Measurements from ENCODE around the gene MAFG.

The MAFG gene

DNA sequence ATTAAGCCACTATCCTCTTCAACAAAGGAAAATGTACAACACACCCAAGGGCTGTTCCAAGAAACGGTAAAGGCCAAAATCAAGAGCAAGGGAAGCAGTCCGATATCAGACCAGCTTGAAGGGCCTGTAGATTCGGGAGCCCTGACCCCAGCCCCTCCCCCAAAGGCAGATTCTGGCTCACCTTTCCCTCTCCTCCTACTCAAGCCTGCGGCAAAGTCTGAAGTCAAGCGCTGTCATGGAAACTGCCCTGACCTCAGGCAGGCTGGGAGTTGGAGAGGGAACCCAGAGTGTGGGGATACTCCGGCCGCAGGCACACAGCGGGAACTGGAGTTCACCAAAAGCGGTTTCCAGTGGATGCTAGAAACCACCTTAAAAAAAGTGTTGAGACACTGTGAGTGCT, 37.9 kb downstream of the MAFG start:
- H3K9ac ChIP-seq (ENCODE audit: low read length), result no peak overlapping the region
- H2AFZ ChIP-seq (ENCODE audit: insufficient read depth, low read length, poor library complexity), result no peak overlapping the region
- H3K27me3 ChIP-seq (ENCODE audit: insufficient read depth, low read length), result no peaks in the 10 kb centered on the region
- H3K23ac ChIP-seq (ENCODE audit: low read length), result no peak overlapping the region
- H3K4me1 ChIP-seq (ENCODE audit: control insufficient read depth in 1 of 2, insufficient read depth in 2 of 2, low read length in 2 of 2), result peaks cover 4 to 5% of the 10 kb centered on the region in 2 experiments
- H3K9me3 ChIP-seq (ENCODE audit: insufficient read depth, low read depth, low read length), result peaks cover 6% of the 10 kb centered on the region
- H4K91ac ChIP-seq (ENCODE audit: low read depth, low read length), result no peak overlapping the region
- WGBS (ENCODE audit: extremely low coverage, insufficient coverage, insufficient read length), result no CpG with 5 or more reads among the region's 9 CpGs
- peak overlapping the region; percentile 100 for H3K4ac ChIP-seq (ENCODE audit: low read depth, low read length)
- no peak overlapping the region for H2AK5ac ChIP-seq (ENCODE audit: low read length)
- H3K79me2 ChIP-seq (ENCODE audit: control insufficient read depth, insufficient read depth, low read length, poor library complexity), result peaks cover 19% of the 10 kb centered on the region
- no peak overlapping the region for H3K14ac ChIP-seq (ENCODE audit: low read length)
- no peak overlapping the region for H3K4me3 ChIP-seq (ENCODE audit: low read depth, low read length)
- H2BK12ac ChIP-seq (ENCODE audit: low read length), result no peak overlapping the region
- H3K4me2 ChIP-seq (ENCODE audit: low read length), result peak overlapping the region; percentile 1
- H3K79me1 ChIP-seq (ENCODE audit: low read length), result peaks cover 10% of the 10 kb centered on the region
- peaks cover 57 to 61% of the 10 kb centered on the region in 2 experiments for H3K36me3 ChIP-seq (ENCODE audit: control insufficient read depth in 1 of 2, insufficient read depth in 2 of 2, low read length in 2 of 2)
- no peak for DNase-seq
- H2BK120ac ChIP-seq (ENCODE audit: insufficient read depth, low read length, poor library complexity), result no peak overlapping the region
- no peak overlapping the region for H3K27ac ChIP-seq (ENCODE audit: low read depth, low read length)
- no peak overlapping the region for H4K12ac ChIP-seq (ENCODE audit: low read depth, low read length)
- no peak overlapping the region for H3K18ac ChIP-seq (ENCODE audit: low read length)
- no peak overlapping the region for H4K8ac ChIP-seq (ENCODE audit: low read depth, low read length)
- no peak overlapping the region for H2BK5ac ChIP-seq (ENCODE audit: low read depth, low read length, poor library complexity)

DNA sequence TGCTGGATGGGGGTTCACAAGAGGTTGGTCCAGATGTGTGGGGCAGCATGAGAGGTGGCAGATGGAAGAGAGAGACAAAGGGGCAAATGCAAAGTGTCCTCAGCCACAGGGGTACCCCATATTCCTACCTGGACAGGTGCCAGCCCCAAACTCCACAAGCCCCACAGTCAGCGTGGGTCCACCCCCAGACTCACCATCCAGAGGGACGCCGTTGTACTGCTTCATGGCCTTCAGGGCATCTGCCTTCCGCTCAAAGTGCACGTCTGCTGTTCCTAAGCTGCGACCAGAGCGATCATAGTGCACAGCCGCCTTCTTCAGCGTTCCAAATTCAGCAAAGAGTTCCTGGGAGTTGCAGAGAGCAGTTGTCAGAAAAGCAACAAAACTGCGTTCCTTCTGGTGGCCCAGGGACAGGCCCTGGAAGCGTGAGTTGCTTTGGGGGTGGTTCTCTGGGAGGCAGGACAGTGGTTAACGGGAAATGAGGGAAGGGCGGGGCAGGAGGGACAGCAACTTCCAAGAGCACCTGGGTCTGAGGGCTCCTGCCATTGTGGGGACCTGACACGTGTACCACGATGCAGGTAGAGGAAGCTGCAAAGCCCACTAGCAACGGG, 38.4 kb downstream of the MAFG start:
- WGBS (ENCODE audit: extremely low coverage, insufficient coverage, insufficient read length), result no CpG with 5 or more reads among the region's 16 CpGs
- Histone ChIP-seq H2BK120ac (ENCODE audit: insufficient read depth, low read length, poor library complexity) (no peak overlapping the region), H3K27me3 (ENCODE audit: insufficient read depth, low read length) (no peaks in the 10 kb centered on the region), H3K4me2 (ENCODE audit: low read length) (no peak overlapping the region), H4K91ac (ENCODE audit: low read depth, low read length) (no peak overlapping the region), H3K79me1 (ENCODE audit: low read length) (peaks cover 10% of the 10 kb centered on the region), H2BK12ac (ENCODE audit: low read length) (no peak overlapping the region), H3K4me1 (ENCODE audit: control insufficient read depth in 1 of 2, insufficient read depth in 2 of 2, low read length in 2 of 2) (peaks cover 4 to 5% of the 10 kb centered on the region in 2 experiments), H4K8ac (ENCODE audit: low read depth, low read length) (no peak overlapping the region), H3K18ac (ENCODE audit: low read length) (no peak overlapping the region), H3K9ac (ENCODE audit: low read length) (no peak overlapping the region), H2BK5ac (ENCODE audit: low read depth, low read length, poor library complexity) (no peak overlapping the region), H2AFZ (ENCODE audit: insufficient read depth, low read length, poor library complexity) (no peak overlapping the region), H3K79me2 (ENCODE audit: control insufficient read depth, insufficient read depth, low read length, poor library complexity) (peaks cover 19% of the 10 kb centered on the region), H3K36me3 (ENCODE audit: control insufficient read depth in 1 of 2, insufficient read depth in 2 of 2, low read length in 2 of 2) (peaks cover 58 to 62% of the 10 kb centered on the region in 2 experiments), H3K27ac (ENCODE audit: low read depth, low read length) (no peak overlapping the region), H3K23ac (ENCODE audit: low read length) (no peak overlapping the region), H3K14ac (ENCODE audit: low read length) (no peak overlapping the region), H4K12ac (ENCODE audit: low read depth, low read length) (no peak overlapping the region), H2AK5ac (ENCODE audit: low read length) (no peak overlapping the region), H3K9me3 (ENCODE audit: insufficient read depth, low read depth, low read length) (peaks cover 4% of the 10 kb centered on the region), H3K4ac (ENCODE audit: low read depth, low read length) (peak overlapping the region; percentile 6), H3K4me3 (ENCODE audit: low read depth, low read length) (no peak overlapping the region)
- DNase-seq, result no peak

DNA sequence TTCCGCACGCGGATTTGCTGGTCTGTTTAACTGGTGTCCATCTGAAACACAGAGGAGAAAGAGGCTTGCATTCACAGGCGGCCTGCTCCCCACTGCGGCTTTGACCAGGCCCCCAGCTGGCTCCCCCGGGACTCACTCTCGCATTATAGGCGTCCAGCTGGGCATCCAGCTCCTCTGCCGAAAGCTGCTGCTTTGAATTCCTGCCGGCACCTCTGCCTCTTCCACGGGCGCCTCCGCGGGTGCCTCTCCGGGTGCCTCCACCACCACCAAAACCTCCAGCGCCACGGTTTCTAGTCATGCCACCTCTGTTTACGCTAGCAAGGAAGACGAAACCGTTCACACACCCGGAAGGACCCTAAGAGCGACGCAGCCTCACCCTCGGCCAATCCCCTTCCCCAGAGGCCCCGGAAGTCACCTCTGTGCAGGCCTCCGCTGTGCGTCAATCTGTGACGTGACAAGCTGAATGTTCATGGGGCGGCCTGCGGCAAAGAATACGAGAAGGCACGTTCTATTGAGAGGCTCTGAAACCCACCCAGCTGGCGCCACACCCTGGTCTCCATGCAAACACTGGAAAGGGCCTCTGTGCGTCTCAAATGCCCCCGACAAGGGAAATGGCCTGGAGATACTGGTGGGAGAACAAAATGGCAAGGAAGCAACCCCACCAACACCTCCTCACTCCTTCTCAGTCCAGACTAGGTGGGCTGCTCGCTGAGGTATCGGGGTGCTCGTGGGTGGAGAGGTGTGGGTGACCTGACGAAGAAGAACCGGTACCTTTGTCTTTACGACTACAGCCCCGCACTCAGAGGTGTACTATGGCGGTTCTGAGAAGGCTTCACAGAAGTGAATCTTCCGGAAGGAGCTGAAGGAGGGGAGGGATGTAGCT, 39.2 kb downstream of the MAFG start:
- Histone ChIP-seq H3K79me1 (ENCODE audit: low read length) (peaks cover 10% of the 10 kb centered on the region), H2AK5ac (ENCODE audit: low read length) (no peak overlapping the region), H2BK120ac (ENCODE audit: insufficient read depth, low read length, poor library complexity) (no peak overlapping the region), H2AFZ (ENCODE audit: insufficient read depth, low read length, poor library complexity) (no peak overlapping the region), H4K8ac (ENCODE audit: low read depth, low read length) (no peak overlapping the region), H4K91ac (ENCODE audit: low read depth, low read length) (no peak overlapping the region), H3K27ac (ENCODE audit: low read depth, low read length) (no peak overlapping the region), H2BK12ac (ENCODE audit: low read length) (no peak overlapping the region), H4K12ac (ENCODE audit: low read depth, low read length) (no peak overlapping the region), H3K4ac (ENCODE audit: low read depth, low read length) (peak overlapping the region; percentile 3), H3K14ac (ENCODE audit: low read length) (no peak overlapping the region), H3K9me3 (ENCODE audit: insufficient read depth, low read depth, low read length) (peaks cover 4% of the 10 kb centered on the region), H3K4me1 (ENCODE audit: control insufficient read depth in 1 of 2, insufficient read depth in 2 of 2, low read length in 2 of 2) (peaks cover 4 to 5% of the 10 kb centered on the region in 2 experiments), H2BK5ac (ENCODE audit: low read depth, low read length, poor library complexity) (no peak overlapping the region), H3K23ac (ENCODE audit: low read length) (no peak overlapping the region), H3K9ac (ENCODE audit: low read length) (no peak overlapping the region), H3K4me2 (ENCODE audit: low read length) (no peak overlapping the region), H3K79me2 (ENCODE audit: control insufficient read depth, insufficient read depth, low read length, poor library complexity) (peaks cover 19% of the 10 kb centered on the region), H3K36me3 (ENCODE audit: control insufficient read depth in 1 of 2, insufficient read depth in 2 of 2, low read length in 2 of 2) (peaks cover 55 to 66% of the 10 kb centered on the region in 2 experiments), H3K27me3 (ENCODE audit: insufficient read depth, low read length) (no peaks in the 10 kb centered on the region), H3K18ac (ENCODE audit: low read length) (no peak overlapping the region), H3K4me3 (ENCODE audit: low read depth, low read length) (no peak overlapping the region)
- WGBS (ENCODE audit: extremely low coverage, insufficient coverage, insufficient read length), result no CpG with 5 or more reads among the region's 44 CpGs
- DNase-seq, result no peak

DNA sequence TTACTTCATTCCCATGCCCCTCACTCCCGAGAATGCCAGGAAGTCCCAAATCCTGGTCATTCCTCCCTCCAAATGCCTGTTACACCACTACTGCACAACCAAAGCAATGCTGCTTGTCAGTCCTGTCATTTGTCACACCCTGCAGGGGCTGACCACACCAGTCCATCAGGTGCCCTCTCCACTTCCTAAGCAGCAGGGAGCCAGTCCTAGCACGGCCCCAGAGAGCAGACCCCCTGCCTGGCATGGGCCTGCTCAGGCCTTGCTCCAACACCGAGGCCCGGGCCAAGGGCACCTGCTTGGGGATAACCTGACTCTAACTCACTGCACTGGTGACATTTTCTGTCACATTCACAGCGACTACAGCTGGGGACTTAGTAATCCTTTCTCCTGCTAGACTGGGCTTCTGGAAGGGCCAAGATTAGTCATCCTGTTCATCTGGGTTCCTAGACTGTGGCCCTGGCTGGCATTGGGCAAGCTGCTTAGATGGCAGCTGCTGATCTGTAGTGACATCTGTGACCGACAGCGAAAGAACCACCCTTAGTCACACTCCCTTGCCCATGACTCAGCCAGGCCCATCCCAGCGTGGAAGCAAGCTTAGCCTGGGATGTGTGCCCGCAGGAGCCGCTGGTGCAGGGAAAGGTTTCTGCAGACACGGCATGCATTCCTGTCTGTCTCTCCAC, 41.5 kb downstream of the MAFG start:
- H3K23ac ChIP-seq (ENCODE audit: low read length), result no peak overlapping the region
- no peak overlapping the region for H3K9ac ChIP-seq (ENCODE audit: low read length)
- no CpG with 5 or more reads among the region's 11 CpGs for WGBS (ENCODE audit: extremely low coverage, insufficient coverage, insufficient read length)
- no peak overlapping the region for H4K8ac ChIP-seq (ENCODE audit: low read depth, low read length)
- H3K4me2 ChIP-seq (ENCODE audit: low read length), result no peak overlapping the region
- DNase-seq, result peak; percentile 94 to 96
- no peak overlapping the region for H2BK5ac ChIP-seq (ENCODE audit: low read depth, low read length, poor library complexity)
- H3K4me1 ChIP-seq (ENCODE audit: control insufficient read depth in 1 of 2, insufficient read depth in 2 of 2, low read length in 2 of 2), result peaks cover 4 to 5% of the 10 kb centered on the region in 2 experiments
- H4K91ac ChIP-seq (ENCODE audit: low read depth, low read length), result no peak overlapping the region
- peaks cover 4% of the 10 kb centered on the region for H3K9me3 ChIP-seq (ENCODE audit: insufficient read depth, low read depth, low read length)
- H3K79me2 ChIP-seq (ENCODE audit: control insufficient read depth, insufficient read depth, low read length, poor library complexity), result peaks cover 10% of the 10 kb centered on the region
- no peaks in the 10 kb centered on the region for H3K27me3 ChIP-seq (ENCODE audit: insufficient read depth, low read length)
- H2BK120ac ChIP-seq (ENCODE audit: insufficient read depth, low read length, poor library complexity), result no peak overlapping the region
- peak overlapping the region; percentile 49 for H3K4me3 ChIP-seq (ENCODE audit: low read depth, low read length)
- no peak overlapping the region for H2AFZ ChIP-seq (ENCODE audit: insufficient read depth, low read length, poor library complexity)
- peaks cover 60 to 72% of the 10 kb centered on the region in 2 experiments for H3K36me3 ChIP-seq (ENCODE audit: control insufficient read depth in 1 of 2, insufficient read depth in 2 of 2, low read length in 2 of 2)
- no peak overlapping the region for H3K27ac ChIP-seq (ENCODE audit: low read depth, low read length)
- H2AK5ac ChIP-seq (ENCODE audit: low read length), result no peak overlapping the region
- H3K18ac ChIP-seq (ENCODE audit: low read length), result no peak overlapping the region
- peaks cover 4% of the 10 kb centered on the region for H3K79me1 ChIP-seq (ENCODE audit: low read length)
- no peak overlapping the region for H2BK12ac ChIP-seq (ENCODE audit: low read length)
- H3K4ac ChIP-seq (ENCODE audit: low read depth, low read length), result no peak overlapping the region
- no peak overlapping the region for H4K12ac ChIP-seq (ENCODE audit: low read depth, low read length)
- no peak overlapping the region for H3K14ac ChIP-seq (ENCODE audit: low read length)
